HG02763 (cell line): ENCODE data around the gene MLF2.

Source experiments
- ATAC-seq: cut with Tn5 transposase; IDR thresholded peaks from one replicate; pipeline ENCODE4 v1.9.1; 2021; ENCODE audit warnings: mild to moderate bottlenecking, moderate library complexity; ENCODE audit not compliant: unreplicated experiment

Gene MLF2, protein sequence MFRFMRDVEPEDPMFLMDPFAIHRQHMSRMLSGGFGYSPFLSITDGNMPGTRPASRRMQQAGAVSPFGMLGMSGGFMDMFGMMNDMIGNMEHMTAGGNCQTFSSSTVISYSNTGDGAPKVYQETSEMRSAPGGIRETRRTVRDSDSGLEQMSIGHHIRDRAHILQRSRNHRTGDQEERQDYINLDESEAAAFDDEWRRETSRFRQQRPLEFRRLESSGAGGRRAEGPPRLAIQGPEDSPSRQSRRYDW

DNA sequence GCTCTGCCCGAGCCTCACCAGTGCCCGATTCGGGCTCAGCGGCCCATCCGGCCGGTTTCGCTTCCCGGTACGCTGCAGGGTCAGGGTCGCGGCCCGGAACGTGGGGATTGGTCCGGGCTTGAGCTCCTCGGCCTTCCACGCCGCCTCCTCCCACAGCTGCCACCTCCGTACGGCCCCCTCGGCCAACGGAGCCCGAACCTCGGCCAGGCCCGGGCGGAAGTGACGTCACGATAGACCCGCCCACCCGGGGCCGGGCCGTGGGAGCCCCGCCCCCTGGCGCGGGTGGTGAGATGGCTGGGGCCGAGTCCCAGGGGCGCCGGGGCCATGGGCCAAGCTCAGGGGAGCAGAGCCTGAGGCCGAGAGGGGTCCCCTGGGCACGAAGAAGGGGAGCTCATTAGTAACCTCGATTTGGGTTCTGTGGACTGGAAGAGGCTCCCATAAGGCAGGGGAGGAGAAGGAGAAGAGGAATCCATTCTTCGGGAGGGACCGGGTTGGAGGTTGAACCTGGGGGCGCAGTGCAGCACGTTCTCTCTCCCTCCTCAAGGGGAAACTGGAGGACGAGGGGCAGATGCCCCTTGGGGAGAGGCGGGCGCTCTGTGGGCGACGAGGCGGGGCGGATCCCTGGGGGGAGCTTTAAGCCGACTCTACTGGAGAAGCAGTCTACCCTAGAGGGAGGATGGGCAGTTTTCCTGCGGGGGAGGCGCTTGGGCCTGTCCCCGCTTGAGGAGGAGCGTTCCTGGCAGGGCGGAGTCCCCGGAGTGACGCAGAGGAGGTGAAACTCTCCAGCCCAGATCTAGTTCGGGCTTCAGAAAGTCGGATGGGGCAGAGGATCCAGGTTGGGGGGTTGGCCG, at the start of gene MLF2:
Gene MLF2 (minus strand): TSS at position 221 of the 851 bp plus-strand sequence. CDS start 807 bp downstream, outside the sequence.
- peak; percentile 85 for ATAC-seq

DNA sequence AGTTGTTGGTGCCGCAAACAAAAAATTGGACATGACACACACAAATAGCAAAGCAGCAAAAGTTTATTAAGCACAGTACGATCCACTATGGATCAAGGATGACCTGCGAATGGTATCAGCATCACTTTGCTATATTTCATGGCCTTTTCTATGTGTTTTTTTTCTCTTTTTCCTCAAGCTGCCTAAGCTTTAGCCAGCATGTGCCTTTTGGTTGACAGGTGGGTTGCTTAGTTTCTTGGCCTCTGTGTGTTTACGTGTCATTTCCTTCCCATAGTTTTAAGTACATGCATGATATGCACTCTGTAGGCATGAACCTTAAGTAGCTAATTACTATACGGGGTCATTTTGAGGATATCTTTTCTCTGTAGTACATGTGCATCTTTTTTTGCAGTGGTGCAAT, 46.2 kb upstream of the MLF2 start:
- ATAC-seq, result no peak

DNA sequence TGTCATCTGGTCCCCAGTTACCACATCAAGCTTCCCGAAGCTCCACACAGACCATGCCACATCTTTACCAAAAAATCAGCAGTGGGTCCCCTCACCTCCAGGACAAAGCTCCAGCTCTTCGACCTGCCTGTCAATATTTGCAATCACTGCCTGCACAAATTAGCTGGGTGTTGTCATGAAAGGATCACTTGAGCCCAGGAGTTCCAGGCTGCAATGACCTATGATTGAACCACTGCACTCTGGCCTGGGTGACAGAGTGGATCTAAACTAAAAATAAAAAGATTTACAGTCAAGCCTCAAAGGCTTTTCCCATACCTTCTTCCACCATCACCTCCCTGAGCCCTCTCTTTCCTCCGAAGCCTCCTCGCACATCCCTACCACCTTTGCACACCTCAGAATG, 43.6 kb upstream of the MLF2 start:
- ATAC-seq, result no peak

DNA sequence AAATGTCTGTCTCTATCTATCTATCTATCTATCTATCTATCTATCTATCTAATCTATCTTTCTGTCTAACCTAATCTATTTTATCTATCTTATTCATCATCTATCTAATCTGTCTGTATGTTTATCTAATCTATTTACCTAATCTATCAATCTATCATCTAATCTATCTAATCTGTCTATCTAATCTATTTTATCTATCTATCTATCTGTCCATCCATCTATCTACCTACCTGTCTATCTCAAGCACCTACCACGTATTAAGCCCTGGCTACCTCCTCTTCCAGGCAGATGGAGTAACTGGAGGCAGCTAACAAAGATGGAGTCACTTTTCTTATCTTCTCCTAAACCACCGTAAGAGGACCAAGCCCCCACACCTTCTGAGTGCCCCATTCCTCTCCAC, 42.1 kb upstream of the MLF2 start:
- ATAC-seq, result no peak

DNA sequence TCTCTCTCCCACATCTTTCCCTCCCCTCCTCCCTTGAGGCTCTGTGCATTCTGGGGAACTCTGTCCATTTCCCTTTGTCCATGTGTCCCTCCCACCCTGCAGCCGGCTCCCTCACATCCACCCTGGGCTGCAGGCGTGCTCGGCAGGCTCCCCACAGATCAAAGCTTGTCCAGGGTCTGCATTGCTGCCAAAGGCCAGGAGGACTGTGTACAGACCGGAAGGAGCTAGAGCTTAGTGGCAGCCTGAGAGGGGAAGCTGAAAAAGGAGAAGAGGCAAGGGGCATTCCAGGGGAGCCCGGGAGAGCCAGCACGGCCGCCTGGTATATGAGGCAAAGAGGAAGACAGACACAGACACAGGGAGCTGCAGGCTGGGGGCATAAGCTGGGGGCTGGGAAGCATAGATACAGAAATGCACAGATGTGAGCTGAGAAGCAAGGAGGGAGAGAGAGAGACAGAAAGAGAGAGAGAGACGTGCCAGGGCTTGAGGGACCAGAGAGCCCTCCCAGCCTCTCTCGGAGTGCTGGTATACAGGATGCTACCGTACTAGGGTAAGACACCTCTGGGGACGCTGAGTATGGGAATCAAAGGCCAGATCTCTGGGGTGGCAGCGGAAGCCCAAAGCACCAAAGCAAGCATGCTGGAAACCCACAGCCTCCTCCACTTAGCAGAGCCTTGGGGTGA, 39.7 kb upstream of the MLF2 start:
- no peak for ATAC-seq

DNA sequence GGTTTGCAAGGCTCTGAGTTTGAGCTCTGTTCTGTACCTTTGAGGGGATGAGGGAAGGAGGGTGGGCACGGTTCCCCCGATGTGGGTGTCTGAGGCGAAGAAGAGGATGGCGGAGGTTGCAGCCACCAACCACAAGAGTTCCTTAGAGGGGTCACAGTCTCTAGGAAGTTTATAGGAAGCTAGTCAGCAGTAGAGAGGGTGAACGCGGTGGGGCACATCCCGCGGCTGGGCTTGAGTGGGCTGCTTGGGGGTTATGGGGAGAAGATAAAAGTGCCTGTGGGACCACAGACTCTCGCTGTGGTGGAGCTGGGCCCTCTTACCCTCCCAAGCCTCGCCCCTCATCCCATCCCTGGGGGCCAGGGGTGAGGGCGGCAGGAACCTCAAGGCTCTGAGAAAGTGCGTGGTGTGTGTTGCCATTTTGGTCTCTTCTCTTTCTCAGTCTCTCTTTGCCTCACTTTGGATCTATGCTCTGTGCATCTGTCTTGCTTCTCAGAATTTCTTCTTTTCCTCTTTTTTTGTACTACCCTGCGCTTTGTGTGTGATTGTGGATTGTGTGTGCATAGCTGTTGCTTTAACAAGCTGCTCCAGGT, 39.1 kb upstream of the MLF2 start:
- ATAC-seq, result no peak

DNA sequence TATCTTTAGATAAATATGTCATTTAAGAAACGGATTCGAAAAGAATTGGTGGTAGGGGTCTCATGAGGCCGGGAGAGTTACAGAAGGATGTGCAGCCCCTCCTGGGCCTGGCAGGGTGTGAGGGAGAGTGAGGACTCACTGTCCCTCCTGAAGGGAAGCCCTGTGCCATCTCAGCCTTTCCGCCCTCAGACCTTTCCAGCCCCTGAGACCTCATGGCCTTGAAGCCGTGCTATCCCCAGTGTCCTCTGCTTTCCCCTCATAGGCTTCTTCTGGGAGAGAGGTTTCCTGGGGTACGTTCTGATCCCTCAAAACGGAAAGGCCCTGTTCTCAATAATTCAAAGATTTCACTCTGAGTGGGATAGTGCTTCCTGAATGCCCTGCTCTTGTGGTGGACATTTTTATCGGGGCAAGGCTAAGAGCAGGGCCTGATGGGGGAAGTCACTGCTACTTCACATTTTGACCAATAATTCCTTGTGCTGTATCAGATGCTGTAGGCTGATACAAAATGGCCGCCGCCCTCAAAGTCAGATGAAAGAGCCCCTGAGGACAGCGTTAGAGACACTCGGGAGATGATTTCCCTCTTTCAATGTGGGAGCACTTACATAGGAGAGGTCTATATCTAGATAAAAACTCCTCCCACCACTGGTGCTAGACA, 37.7 kb upstream of the MLF2 start:
- no peak for ATAC-seq

DNA sequence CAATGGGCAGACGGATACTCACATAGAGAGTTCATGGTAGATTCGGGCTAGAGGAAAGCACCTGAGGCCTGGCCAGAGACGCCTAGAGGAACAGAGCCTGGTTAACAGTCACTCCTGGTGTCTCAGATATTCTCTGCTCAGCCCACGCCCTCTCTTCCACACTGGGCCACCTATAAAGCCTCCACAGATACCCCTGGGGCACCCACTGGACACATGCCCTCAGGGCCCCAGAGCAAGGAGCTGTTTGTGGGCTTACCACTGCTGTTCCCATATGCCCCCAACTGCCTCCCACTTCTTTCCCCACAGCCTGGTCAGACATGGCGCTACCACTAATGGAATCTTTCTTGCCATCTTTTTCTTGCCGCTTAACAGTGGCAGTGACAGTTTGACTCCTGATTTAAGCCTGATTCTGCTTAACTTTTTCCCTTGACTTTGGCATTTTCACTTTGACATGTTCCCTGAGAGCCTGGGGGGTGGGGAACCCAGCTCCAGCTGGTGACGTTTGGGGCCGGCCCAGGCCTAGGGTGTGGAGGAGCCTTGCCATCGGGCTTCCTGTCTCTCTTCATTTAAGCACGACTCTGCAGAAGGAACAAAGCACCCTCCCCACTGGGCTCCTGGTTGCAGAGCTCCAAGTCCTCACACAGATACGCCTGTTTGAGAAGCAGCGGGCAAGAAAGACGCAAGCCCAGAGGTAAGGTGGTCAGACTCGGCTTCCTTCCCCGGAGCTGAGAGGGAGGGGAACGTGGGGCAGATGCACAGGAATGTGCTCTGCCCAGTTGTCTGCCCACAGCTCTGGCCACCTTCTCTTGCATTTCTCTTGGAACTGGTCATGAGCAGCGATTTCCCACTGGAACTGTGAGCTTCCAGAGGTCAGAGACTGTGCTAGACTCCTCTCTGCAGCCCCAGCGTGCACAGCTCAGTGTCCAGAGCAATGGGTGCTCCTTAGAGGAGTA, 36.3 kb upstream of the MLF2 start, which contains the start of gene CD4:
Gene CD4 (plus strand): TSS at position 557 of the 953 bp plus-strand sequence. CDS start 10,611 bp downstream, outside the sequence.
- ATAC-seq, result no peak

DNA sequence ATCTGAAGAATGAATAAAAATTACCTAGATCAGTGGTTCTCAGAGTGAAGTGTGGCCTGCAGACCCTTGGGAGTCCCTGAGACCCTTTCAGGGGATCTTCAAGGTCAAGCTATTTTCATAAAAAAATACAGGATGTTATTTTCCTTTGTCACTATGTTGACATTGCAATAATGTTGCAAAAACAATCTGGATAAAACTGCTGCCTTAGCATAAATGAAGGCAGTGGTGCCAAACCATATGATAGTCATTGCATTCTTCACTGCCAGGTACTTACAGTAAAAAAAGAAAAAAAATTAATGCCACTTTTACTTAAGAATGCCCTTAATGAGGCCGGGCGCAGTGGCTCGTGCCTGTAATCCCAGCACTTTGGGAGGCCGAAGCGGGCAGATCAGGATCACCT, 34.4 kb upstream of the MLF2 start:
- no peak for ATAC-seq

DNA sequence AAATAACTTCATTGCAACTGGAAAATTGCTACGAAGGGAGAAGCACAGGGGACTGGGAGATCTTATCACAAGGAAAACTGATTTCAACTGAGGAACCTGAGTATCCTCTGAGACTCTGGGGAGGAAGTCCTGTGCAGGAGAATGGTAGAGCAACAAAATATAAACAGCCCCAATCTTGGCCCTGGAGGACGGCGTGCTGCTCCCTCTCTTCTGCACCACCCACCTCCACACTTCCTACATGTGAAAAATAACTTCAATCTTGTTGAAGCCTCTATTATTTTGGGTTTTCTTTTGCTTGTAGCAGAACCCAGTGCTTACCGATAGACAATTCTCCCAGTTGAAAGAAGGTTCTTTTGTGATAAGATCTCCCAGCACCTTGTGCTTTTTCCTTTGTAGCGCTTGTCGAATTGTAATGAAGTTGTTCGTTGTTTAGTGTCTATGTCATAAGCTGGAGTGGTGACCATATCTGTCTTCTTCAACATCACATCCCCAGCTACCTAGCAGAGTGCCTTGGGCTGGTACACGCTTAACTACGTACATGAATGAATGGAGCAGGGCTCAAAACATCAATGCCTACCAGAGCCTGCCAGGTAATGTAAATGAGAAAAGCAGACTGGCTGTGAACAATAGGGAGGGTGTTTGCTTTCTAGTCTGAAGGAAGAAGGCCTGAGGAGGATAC, 33.6 kb upstream of the MLF2 start:
- ATAC-seq, result no peak

DNA sequence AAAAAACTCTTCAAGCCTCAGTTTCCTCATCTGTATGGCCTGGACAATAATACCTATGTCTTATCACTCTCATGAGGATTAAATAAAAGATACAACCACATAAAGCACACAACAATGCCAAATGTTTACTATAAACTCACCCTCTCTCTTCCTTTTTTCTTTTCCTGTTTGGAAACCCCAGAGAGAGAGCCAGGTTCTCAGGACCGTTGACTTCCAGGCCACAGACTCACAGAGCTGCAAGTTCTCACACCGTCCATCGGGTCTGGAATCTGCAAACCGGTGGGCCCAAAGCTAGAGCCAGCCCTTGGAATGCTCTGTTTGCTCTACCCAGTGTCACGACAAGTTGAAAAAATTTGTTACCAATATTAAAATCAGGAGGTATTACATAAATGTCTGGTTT, 31.8 kb upstream of the MLF2 start:
- ATAC-seq, result no peak

DNA sequence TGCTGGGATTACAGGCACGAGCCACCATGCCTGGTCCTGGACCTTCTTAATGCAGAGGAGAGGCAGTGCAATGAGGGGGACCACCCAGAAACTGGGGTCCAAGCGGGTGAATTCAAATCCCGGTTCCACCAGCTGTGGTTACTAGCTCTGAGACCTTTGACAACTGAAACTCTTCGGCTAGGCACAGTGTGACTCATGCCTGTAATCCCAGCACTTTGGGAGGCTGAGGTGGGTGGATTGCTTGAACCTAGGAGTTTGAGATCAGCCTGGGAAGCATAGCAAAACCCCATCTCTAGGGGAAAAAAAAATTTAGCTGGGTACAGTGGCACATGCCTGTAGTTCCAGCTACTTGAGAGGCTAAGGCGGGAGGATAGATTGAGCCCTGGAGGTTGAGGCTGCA, 31.4 kb upstream of the MLF2 start:
- ATAC-seq, result no peak

DNA sequence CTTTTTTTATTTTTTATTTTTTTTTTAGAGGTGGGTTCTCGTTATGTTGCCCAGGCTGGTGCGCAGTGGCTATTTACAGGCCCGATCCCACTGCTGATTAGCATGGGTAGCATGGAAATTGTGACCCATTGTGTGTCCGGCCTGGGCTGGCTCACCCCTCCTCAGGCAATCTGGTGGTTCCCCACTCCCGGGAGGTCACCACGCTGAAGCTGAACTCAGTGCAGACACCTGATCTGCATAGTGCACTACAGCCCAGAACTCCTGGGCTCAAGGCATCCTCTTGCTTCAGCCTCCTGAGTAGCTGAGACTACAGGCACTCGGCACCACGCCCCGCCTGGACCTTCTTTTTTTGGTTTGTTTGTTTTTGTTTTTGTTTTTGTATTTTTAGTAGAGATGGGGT, 30.9 kb upstream of the MLF2 start:
- no peak for ATAC-seq

DNA sequence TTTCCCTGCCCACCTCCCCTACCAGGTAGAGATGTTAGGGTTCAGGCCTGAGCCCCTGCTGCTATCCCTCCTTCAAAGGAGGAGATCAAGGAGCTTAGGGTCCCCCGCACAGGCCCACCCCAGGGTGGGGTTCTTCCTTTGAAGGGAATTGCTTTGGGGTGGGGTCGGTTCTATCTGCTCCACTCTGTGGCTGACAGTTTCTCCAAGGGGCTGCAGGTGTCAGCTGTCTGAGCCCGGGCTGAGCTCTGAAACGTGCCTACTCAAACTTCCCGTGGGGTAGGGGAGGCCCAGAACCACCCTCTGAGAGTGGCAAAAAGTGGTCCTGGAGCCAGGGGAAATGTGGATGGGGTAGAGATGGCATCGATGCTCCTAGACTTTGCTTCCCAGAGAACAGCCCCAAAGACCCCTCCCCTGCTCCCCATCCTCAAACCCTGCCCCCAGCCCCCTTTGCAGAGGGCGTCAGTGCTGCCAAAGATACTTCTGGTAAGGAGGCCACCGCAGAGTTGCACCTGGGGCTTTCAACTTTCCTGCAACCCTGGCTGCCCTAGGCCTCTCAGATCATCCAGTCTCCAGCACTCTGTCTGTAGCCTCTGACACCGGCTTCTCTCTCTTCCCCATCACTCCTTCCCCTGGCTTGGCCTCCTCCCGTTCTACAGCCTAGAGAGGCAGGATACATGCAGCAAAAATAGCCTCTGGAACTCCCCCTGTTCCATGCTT, 30.1 kb upstream of the MLF2 start:
- ATAC-seq, result no peak

DNA sequence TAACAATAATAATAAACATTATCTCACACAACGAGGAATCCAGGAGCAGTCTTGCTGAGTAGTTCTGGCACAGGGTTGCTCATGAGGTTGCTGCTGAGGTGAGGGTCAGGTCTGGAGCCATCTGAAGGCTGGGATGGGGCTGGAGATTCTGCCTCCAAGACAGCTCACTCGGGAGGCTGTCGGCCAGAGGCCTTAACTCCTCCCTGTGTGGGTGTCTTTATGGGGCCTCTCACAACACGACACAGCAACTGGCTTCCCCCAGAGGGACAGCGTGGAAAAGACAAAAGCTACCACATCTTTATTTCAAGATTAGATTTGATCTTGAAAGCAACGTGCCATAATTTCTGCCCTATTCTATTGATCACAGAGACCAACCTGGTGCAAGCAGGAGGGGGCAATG, 29.2 kb upstream of the MLF2 start:
- ATAC-seq, result no peak

DNA sequence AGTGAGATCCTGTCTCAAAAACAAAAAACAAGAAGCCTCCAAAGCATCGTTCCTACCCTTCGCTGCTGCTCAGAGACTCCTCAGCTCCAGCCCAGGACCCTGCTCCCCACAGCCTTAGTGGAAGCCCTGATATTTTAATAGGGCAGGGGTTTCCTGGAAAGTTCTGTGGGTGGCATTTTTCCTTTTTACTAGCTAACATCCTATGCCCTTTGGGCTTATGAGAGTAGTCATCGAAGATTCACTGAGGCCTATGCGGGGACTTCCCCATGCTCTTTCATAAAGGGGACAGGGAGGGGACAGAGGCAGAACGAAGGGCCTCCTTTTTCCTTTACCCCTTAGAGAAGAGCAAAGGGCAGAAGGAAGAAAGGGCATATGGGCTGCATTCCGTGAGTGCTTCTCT, 27.6 kb upstream of the MLF2 start:
- ATAC-seq, result no peak

DNA sequence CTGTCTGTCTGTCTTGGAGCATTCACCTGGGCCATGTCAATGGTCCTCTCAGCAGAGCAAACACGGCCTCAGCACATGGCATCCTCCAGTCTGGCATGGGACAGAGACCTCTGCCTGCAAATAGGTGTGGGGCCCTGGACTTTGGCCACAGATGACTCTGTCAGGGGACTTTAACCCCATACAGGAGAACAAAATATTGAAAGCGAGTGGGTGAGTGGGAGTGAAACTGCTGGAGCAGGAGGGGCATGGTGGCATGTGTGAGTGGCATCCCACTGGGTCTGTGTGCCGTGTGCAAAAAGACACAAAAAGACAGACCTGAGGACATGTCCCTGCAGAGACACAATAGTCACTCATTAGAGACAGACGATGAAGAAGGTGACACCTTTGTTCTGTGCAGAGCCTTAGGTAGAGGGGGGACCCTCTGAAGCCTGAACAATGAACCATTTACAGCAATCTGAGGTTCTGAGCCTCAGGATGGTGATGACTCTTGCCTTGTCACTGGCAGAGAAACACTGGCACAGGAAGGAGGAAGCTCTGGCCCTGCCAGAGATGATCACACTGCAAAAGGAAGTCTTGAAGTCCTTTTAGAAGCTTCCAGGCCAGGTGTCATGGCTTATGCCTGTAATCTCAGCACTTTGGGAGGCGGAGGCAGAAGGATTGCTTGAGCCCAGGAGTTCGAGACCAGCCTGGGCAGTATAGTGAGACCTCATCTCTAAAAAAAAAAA, 26.9 kb upstream of the MLF2 start:
- no peak for ATAC-seq
